NCI-H1694 (cell line): ENCODE results near the gene NEDD4L.
"Not testable (repeated sequence)": the region's sequence is repeated elsewhere in the genome, so short reads cannot be mapped to it uniquely, and the experiment has no call there.

Experiments
- DNase-seq: peaks from one replicate; lab custom pipeline; 2025; lab: John Stamatoyannopoulos, UW

Gene NEDD4L

DNA sequence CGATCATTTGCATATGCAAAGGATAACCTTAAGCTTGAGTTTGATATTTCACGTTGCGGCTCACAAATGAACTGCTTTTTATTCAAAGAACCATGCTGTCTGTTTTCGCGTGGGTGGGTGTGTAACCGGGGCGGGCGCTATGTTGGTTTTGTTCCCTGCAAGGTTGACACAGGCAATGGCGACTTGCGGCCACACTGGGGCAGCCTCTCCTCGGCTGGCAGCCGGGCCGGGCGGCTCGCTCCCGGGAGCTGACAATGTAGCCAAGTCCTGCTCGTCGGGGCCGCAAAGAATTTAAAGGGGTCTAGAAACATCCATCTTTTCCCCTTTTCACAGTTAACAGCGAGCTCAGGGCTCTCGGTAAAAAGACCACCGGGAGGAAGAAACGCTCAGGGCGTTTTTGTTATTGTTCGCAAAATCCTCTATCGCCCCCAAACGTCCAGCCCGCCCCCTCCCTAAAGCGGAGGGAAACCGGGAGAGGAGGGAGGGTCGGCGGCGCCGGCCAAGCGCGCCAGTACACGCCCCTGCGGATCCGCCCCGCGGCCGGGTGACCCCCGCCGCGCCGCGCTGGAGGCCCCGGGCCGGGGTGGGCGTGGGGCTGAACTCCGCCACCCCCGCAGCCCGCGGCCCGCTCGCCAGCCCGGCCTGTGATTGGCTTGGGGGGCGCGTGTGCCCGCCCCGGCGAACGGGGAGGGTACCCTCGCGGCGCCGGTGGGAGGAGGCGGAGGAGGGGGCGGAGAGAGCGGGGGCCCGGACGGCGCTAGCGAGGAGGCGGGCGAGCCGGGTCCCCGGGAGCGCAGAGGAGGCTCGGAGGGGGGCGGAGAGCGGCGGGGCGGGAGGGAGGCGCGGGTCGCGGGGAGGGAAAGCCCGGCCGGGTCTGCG, at the start of gene NEDD4L:
Gene NEDD4L (plus strand): TSS at position 736 of the 879 bp plus-strand sequence. CDS start 435 bp downstream, outside the sequence.
- DNase-seq: peak; percentile 54

DNA sequence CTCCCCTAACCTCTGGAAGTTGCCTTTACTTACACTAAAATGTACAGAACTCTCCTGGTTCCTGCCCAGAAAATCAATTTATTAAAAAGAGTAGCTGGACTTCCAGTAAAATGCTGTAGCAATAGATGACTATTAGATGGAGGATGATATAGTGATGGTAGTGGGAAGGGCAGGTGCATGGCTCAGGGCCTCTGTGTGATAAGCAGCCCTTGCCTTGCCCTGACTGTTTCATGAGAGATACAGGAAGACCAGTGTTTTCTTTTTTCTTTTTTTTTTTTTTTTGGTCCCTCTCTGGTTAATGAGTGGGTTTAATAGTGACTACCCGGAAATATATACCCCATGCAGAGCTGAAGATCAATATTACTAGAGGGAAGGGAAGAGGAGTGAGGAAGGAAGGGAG, 48.7 kb upstream of the NEDD4L start:
- no peak for DNase-seq

DNA sequence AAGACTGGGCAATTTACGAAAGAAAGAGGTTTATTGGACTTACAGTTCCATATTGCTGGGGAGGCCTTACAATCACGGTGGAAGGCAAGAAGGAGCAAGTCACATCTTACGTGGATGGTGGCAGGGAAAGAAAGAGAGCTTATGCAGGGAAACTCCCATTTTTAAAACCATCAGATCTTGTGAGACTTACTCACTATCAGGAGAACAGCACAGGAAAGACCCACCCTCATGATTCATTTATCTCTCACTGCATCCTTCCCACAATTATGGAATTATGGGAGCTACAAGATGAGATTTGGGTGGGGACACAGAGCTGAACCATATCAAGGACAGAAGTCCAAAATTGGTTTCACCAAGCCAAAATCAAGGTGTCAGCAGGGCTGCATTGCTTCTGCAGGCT, 47.1 kb upstream of the NEDD4L start:
- DNase-seq: not testable (repeated sequence)

DNA sequence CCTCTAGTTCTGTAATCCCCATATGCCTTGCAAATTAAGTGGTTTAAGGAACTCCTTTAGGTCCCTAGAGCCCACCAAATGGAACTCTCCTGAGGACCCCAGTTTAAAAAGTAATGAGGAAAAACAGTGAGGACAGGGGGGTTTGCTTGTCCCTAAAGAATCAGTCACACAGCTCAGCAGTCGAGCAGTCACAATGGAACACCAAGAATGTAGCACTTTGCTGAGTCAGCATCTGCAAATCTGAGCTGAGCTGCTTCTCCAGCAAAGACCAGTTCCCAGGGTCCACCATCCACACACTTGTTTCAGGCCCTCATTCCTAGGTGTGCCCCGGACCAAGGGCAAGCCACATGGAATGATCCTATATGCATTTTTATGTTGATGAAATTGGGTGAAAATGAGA, 46.2 kb upstream of the NEDD4L start:
- no peak for DNase-seq

DNA sequence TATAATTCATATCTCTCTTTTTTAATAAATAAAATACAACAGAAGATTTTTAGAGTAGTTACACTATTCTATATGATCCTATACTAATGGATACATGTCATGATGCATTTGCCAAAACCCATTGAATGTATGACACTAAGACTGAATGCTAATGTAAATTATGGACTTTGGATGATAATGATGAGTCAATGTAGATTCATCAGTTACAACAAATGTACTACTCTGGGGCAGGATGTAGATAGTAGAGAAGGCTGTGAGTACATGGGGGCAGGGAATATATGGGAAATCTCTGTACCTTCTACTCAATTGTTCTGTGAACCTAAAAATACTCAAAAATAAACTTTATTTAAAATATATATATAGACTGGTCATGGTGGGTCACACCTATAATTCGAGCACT, 45.6 kb upstream of the NEDD4L start:
- no peak for DNase-seq

DNA sequence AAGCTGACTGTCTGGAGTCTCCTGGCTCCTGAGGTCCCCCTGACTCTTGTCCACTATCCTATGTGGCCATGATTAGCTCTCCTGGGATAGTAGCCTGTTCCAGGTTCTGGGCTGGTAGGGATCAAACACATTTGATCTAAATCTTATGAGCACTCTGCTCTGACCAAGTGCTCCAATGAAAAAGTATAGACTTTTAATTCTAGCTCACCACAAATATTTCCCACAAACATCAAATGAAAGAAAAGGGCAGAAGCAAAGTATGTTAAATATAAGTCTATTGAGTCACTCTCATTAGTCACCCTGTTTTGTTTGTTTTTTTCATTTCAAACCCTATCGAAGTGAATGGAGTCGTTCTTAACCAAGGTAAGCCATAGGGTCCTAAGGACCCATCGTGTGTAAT, 39.7 kb upstream of the NEDD4L start:
- no peak for DNase-seq

DNA sequence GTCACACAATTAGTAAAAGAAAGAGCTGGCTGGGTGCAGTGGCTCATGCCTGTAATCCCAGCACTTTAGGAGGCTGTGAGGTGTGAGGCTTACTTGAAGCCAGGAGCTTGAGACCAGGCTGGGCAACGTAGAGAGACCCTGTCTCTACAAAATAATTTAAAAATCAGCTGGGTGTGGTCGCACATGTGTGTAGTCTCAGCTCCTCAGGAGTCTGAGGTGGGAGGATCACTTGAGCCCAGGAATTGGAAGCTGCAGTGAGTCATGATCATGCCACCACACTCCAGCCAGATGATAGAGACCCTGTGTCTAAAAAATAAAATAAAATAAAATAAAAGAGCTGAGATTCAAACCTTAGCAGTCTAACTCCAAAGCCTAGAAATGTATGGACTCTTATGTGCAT, 39.0 kb upstream of the NEDD4L start:
- DNase-seq: no peak

DNA sequence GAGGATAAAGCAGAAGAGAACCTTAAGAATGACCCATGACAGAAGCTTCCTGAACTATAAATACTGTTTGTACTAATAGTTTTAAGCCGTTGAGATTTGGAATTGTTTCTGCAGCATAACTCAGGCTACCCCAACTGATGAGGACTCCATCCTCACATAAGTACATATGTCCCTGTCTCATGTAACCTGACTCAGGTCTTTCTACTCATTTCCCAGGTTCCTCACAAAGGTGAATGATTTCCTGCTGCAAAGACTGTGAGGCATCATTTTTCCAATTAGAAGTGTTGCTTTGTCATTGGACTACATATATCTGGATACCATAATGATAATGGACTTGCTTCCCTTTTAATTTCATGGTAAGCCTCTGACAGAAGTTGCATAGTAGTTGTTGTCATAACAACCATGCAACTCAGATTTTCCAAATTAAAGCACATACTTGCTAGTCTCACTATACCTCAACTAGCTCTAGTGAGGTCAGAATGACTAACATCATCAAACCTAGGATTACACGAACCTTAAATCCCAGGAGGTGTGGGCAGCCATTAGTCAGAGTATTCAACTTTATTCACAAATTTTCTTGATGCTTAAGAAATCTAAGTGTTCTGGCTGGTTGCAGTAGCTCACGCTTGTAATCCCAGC, 38.0 kb upstream of the NEDD4L start:
- DNase-seq: no peak

DNA sequence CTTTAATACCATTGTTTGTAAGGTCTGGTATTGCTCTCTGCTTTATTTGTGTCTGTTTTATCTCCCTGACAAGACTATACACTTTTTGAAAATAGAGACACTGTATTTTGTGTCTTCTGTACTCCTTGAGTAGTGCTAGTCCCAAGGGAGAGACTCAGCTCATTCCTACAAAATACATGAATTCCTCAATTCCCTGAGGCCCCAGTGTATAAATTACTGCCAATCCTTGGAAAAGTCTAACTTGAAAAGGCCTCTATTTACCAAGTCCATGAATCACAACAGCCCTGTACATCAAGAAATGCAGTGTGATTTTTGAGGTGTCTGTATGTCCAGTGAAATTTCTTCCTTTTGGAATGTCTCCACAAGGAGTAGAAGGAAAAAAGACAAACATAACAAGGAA, 34.9 kb upstream of the NEDD4L start:
- no peak for DNase-seq

DNA sequence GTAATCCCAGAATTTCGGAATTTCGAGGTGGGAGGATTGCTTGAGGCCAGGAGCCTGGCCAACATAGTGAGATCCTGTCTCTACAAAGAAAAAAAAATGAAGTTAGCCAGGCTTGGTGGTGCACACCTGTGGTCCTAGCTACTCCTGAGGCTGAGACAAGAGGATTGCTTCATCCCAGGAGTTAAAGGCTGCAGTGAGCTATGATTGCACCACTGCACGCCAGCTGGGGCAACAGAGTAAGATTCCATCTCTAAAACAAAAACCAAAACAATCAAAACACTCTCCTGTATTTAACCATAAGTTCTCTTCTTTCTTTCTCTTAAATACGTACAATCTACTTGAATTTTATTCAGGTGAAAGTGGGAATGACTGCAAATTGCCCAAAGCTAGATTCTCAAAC, 33.8 kb upstream of the NEDD4L start:
- no peak for DNase-seq

DNA sequence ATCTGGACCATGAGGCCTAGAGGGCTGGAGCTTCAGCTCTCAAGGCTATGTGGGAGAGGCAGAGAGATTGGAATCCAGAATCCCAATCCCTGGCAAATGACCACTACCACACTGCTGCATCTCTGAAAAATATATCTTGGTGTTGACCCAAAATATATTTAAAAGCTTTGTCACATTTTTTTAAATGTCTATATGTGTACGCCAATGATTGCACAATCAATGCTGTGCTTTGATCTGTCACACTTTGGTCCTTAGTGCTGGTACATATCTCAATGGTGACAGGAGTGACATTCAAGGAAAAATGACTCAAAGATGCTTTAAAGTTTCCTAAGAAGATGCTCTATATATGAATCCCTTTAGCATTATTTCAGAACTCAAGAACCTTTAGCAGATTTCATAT, 31.7 kb upstream of the NEDD4L start:
- DNase-seq: no peak

DNA sequence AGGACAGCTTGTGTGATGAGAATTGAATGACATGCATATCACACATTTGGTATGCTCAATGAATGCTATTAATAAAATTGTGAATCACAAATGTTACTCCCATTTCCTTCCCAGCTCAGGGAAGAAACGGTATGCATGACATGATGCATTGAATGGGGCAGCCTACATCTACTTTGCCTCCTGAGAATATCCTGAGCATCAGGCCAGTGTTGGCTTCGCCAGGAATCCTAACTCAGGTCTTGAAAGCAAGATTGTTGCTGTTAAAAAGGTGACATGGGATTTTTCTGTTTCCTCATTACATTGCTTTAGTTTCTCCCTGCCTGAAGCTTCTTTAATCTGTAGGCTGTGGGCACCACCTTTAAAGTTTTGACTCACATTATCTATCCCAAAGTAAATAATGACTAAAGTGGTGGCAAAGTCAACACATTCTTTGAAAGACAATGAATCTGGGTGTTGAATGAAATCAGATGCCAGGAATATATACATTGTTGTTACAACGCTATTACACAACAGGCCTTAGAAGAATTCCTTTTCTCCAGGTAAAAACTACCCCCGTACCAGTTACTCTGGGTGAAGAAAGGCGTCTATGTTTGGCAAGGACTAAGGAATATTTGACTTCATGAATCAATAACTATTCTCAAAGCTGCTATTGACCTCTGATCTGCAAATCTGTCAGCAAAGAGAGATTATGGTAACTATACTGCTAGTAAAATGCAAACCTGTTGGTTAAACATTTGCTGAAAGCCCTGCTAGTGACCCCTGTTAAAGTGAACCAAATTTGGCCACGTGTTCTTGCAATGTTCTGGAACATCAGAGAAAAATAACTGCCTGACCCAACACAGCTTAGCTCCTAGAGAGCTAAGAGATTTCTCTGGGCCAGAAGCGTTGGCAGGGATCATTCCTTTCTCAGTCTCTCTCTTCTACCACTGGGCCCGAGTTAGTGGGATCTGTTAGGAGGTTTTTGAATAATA, 30.5 kb upstream of the NEDD4L start:
- no peak for DNase-seq

DNA sequence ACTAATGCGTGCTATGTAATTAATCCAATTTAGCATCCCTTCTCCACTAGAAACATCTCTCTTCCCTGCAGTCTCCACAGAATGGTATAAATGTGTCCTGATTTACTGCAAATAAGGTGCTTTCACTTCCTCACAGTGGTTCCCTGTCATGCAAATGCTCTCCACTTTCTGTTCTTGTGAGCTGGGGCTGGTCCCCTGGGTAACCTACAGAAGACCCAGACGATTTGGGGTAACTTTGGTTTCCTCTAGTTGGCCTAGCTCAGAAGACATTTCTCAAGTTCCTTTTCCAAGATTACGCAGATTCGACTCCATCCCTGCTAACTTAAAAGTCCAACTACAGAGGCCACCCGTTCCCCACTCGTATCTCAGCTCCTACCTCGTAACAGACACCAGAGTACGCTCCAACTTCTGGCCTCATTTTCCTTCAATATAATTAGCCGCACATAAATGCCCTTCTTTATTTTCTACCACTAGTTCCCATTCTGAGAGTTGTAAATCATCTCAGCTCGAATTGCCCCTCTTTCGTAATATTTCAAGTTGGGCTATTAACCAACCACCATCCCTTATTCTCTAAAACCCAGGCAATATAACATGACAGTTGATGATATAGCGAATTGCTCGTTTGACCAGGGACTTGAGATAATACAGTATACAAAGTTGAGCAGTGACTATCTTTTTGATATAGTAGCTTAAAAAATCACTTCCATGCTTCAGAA, 28.8 kb upstream of the NEDD4L start:
- DNase-seq: no peak

DNA sequence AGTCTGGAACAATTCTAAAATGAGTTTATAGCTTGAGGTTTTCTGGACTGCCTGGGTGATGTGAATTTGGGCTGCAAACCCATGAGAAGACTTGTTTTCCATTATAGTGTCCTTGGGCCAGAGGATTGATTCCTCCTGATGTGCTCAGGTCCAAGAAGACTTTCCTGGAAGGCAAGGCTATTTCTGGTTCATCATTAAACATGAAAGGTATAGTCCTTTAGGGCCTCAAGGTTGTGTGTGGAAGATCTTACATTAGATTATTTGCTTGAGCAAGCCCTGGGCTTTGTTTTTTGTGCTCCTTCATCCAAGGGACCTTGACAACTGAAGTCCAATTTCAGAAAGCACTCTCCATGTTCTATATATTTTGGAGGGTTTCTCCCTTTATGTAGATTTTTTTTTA, 26.8 kb upstream of the NEDD4L start:
- DNase-seq: no peak

DNA sequence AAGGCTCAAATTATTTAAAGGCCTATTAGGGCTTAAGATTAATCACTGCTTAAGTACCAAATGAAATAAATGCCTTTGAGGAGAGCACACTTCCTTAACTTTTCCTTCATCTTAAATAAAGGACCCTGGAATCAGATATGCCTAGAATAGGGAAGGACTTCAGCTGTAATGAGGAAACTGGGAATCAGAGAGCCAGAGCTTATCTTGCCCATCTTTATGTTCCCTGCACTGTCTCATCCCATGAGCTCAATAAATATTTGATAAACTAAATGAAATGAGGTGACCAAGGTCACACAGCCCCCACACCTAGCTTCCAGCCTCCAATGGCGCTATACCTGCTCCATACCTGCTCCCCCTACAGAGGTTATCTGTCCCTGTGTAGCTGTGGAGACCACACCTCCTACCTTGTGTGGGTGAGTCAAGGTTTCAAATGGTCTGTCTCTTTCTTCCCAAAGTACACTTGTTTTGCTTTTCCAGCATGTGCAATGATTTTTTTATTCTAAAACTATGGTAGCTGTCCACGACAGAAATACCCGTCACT, 23.4 kb upstream of the NEDD4L start:
- DNase-seq: no peak

DNA sequence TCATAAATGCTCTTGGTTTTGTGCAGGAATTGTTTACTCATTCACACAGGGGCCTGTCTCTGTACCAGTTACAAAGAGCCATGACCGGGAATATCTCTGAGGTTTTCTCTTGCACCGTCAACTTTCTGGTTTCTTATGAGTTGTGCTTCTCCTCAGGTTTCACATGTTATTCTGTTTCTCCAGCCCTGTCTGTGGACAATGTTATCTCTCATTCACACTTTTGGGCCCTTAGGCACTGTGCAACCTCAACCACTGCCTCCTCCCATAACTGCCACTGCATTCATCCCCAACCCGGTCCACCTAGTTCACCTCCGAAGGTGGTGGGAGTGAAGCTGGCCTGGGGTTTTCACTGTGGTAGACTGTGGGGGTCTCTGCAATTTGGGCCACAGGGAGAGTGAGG, 22.5 kb upstream of the NEDD4L start:
- no peak for DNase-seq

DNA sequence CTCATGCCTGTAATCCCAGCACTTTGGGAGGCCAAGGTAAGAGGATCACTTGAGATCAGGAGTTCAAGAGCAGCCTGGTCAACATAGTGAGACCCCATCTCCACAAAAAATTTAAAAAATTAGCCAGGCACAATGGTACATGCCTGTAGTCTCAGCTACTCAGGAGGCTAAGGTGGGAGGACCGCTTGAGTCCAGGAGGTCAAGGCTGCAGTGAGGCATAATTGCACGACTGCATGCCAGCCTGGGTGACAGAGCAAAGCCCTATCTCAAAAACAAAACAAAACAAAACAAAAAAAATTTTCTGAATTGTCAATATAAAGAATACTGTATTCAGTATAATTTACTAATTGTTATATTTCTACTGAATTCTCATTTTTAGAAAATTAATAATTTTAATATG, 20.9 kb upstream of the NEDD4L start:
- DNase-seq: no peak

DNA sequence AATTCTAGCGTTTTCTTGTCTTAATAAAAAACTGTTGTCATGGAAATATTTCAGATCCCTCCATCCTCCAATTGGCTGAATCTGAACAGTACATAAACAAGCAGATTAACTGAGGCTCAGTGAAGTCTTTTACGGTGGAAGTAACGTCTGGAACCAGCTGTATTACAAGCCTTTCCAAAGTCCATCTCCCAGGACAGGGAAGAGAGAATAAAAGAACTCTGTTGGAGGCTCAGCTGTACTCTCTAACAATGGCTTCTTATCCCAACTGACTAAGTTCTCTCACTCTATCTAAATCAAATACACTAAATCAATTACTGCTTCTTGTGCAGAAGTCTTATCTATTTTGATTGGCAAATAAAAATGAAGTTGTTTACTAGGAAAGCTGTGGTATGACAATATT, 19.9 kb upstream of the NEDD4L start:
- no peak for DNase-seq

DNA sequence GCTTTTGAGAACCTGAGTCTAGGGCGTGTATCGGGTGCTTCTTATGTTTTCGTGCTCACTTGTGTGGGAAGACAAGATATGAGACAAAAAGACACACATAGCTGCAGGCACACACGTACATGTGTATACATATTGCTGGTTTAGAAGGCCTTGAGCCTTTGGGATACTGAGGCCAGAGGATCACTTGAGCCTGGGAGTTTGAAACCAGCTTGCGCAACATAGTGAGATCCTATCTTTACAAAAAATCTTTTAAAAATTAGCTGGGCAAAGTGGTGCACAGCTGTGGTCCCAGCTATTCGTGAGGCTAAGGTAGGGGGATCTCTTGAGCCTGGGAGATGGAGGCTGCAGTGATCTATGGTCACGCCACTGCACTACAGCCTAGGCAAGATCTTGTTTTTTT, 18.8 kb upstream of the NEDD4L start:
- no peak for DNase-seq

DNA sequence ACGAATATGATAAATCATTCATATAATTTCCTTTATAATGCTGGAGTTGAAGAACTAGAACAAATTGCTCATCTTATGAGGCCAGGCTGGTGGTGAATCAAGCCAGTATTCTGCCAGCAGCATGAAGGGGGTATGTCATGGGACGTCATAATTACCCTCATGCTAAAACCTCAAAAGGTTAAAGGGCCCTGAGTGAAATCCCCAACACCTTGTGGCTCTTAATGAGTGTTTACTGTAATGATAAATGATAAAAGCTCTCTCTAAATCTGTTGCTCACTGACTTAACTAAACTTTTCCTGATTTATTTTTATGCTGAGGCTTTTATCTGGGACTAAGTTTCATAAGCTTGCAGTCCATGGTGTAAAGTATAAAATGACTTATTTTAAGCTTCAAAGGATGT, 18.3 kb upstream of the NEDD4L start:
- DNase-seq: no peak

DNA sequence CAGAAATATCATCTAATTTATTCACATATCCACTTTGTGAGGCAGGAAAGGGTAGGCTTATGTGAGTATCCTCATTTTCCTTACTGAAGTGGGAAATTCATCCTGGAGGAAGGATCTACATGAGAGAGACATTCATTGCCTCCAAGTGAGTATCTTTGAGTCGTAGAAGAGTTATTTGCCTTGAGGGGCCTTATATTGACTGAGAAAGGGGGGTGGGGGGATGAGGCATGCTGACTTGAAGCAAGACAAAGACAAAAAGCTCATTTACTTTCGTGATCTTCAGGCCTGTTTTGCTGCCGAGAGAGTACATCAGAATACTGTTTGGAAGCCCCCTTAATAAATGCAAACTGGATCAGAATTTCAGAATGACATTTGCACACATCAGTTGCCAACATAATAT, 17.6 kb upstream of the NEDD4L start:
- DNase-seq: no peak

DNA sequence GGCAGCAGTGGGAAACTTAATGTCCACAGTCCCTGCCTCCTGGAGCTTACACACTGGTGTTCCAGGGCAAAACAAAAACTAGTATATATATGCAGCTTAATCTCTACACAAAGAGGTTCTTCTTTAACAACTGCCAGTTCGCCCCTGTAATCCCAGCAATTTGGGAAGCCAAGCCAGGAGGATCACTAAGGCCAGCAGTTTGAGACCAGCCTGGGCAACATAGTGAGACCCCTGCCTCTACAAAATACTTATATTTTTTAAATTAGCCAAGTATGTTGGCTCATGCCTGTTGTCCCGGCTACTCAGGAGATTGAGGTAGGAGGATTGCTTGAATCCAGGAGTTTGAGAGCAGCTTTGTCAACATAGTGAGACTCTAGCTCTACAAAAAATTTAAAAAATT, 17.2 kb upstream of the NEDD4L start:
- DNase-seq: no peak
